GM06990 (cell line): ENCODE measurements around the gene ANLN.

Experiments
- DNase-seq: peaks from one replicate; pipeline ENCODE4 v3.0.0-alpha.2; 2011; ENCODE audit not compliant: insufficient read length; ENCODE audit errors: extremely low read depth
- H3K27me3 ChIP-seq: replicated peaks from 2 replicates; pipeline ENCODE4 v1.6.0; 2011; ENCODE audit warnings: low read length; ENCODE audit not compliant: control insufficient read depth, insufficient read depth
- H3K36me3 ChIP-seq: 2 replicates; pipeline ENCODE4 v1.5.1; 2011; ENCODE audit warnings: low read length; ENCODE audit not compliant: control insufficient read depth, insufficient read depth
- H3K4me3 ChIP-seq: replicated peaks from 2 replicates; pipeline ENCODE4 v1.5.1; 2011; ENCODE audit warnings: low read depth, mild to moderate bottlenecking, control low read depth, low read length
- CTCF ChIP-seq: IDR thresholded peaks from 2 replicates; pipeline ENCODE4 v1.5.1; 2011; ENCODE audit warnings: low read length, control low read depth, mild to moderate bottlenecking, inconsistent platforms; ENCODE audit not compliant: insufficient read depth, poor library complexity, severe bottlenecking

The ANLN gene

GRCh38 chr7:36361227-36361626 is 28.4 kb upstream of the ANLN start:
- no peak for TF ChIP-seq CTCF
- H3K27me3 ChIP-seq, result no peaks in the 10 kb centered on the region
- DNase-seq, result no peak
- no peak overlapping the region for H3K4me3 ChIP-seq
- no peaks in the 10 kb centered on the region for H3K36me3 ChIP-seq

GRCh38 chr7:36363515-36363914 is 26.1 kb upstream of the ANLN start:
- no peak for TF ChIP-seq CTCF
- DNase-seq, result no peak
- Histone ChIP-seq H3K27me3 (no peaks in the 10 kb centered on the region), H3K36me3 (no peaks in the 10 kb centered on the region), H3K4me3 (no peak overlapping the region)

- TF ChIP-seq CTCF, result no peak
- Histone ChIP-seq H3K36me3 (no peaks in the 10 kb centered on the region), H3K4me3 (peak overlapping the region; percentile 71), H3K27me3 (no peaks in the 10 kb centered on the region)
- DNase-seq, result no peak
Measured at GRCh38 chr7:36366005-36366717, 23.5 kb upstream of the ANLN start.

- peak; percentile 91 for DNase-seq
- no peaks in the 10 kb centered on the region for H3K36me3 ChIP-seq
- H3K4me3 ChIP-seq, result peak overlapping the region; percentile 71
- no peaks in the 10 kb centered on the region for H3K27me3 ChIP-seq
- TF ChIP-seq CTCF, result peak; percentile 67
Measured at GRCh38 chr7:36366718-36367560, 22.7 kb upstream of the ANLN start.

- Histone ChIP-seq H3K36me3 (no peaks in the 10 kb centered on the region), H3K27me3 (no peaks in the 10 kb centered on the region), H3K4me3 (peak overlapping the region; percentile 71)
- DNase-seq, result no peak
- TF ChIP-seq CTCF, result no peak
Measured at GRCh38 chr7:36367561-36368077, 22.0 kb upstream of the ANLN start.
